Activated naive CD8-positive, alpha-beta T cell treated with anti-CD3 and anti-CD28 coated beads, Interleukin-2, amount 50 U/mL, for 16 hours (primary cell): ENCODE results near the gene DOCK4.

Source experiments
- DNase-seq: peaks from one replicate; pipeline ENCODE4 v3.0.0-alpha.2; 2020; ENCODE audit warnings: low read depth, low spot score

Gene DOCK4

DNA sequence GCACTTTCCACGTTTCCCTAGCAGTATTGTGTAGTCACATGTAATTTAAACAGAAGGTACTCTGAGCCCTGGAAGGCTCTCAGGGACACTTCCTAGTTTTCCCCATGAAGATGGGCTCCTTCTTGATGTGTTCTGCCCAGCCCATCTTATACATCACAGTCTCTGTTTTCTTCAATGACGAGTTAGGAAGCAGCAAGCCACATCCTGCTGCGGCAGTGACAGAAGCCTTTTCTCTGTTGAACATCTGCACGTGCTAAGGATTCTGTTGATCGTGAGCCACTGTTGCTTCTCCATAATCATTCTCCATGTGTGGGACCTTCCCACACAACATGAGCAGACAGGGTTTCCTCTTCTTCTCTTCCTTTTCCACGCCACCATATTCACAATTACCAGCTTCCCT lies 346.0 kb downstream of the DOCK4 start:
- no peak for DNase-seq

DNA sequence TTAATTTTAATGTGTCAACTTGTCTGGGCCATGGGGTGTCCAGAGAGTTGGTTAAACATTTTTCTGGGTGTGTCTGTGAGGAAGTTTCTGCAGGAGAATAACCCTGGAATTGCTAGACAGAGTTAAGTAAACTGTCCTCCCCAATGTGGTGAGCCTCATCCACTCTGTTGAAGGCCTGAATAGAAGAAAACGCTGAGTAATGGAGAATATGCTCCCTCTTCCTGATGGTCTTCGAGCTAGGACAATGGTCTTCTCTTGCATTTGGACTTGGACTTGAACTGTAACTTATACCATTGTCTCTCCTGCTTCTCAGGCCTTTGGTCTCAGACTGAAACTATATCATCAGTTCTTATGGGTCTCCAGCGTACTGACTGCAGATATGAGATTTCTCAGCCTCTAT lies 347.9 kb downstream of the DOCK4 start:
- DNase-seq: no peak

DNA sequence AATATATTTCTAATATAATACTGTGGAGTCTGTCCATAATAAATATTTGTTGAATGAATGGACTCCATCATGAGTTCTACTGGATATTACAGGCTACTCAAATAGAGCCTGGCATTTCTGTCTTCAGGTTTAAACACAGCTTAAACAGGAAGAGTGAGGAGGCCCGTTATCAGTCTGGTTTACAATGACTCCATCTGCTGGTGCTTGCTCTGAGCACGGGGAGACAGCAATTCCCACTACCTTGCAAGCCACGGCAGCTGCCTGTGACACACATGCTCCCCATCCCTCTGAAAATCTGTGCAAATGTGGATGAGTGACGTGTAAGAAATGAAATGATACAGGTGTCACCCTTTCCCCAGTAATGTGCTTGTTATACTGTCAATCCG lies 350.4 kb downstream of the DOCK4 start:
- DNase-seq: no peak

DNA sequence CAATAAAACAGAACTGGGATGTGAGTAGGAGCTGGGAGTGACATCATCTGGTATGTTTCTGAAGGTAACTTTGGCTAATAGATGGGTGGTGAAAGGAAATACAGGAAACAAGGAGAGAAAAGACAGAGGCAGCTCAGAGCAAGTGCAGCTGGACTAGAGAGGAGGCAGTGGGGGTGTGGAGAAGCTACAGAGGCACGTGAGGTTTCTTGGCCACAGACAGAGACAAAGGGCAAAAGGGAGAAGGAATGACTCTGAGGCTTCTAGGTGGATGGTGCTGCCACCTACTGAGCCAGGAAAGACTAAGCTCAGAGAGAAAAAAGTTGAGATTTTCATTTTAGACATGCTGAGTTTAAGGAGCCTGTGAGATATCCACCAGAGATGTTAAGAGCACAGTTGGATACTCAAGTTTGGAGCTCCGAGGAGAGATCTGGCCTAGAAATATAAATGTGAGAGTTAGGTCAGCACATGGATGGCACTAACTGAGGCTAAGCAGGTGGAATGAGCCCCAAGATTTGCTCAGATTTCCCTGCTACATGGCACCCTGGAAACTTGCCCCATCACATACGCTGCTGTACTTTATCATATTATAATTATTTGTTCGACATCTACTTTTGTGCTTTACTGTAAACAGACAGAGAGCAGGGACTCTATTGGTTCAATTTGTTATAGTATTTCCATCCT lies 350.9 kb downstream of the DOCK4 start:
- no peak for DNase-seq

DNA sequence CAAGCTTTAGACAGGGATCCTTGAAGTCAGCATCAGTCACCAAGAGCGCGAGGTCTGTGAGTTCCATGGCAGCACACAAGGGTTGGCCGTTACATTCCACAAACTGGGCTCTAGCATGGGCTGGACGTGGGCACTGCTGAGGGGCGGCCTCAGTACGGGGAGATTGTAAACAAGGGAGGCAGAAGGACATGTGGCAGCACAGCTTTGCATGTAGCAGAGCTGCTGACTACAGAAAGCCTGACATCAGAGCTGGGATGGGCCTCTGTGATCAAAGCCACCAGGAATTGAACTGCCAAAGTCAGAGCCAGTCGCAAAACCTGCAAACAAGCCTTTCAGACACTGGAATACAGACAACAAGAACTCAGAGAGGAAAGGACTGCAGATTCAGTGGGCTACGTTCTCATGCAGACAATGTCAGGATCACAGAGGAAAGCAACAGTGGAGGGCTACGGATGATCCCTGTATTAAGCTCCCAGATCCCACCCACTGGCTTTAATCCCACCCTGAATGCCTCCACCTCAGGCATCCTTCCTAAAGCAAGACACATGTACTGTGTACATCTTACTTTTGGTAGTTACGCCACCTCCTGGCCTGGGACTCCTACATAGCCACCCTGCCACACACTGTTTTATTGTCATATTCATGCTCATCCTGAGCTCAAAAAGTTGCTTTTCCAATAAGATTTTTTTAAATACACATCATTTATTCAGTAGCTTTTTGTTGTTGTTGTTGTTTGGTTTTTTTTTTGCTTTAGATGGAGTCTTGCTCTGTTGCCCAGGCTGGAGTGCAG lies 352.8 kb downstream of the DOCK4 start:
- no peak for DNase-seq

DNA sequence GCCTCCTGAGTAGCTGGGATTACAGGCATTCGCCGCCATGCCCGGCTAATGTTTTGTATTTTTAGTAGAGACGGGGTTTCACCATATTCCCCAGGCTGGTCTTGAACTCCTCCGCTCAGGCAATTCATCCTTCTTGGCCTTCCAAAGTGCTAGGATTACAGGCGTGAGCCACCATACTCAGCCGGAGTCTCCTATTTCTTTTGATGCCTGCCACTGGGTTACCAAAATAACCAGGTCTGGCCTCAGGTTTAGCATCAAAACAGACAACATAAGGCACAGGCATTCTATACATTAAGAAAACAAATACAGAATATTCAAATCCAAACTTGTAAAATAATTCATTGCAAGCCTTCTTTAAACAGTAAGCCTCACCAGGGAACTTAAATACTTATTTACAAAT lies 354.1 kb downstream of the DOCK4 start:
- DNase-seq: no peak

DNA sequence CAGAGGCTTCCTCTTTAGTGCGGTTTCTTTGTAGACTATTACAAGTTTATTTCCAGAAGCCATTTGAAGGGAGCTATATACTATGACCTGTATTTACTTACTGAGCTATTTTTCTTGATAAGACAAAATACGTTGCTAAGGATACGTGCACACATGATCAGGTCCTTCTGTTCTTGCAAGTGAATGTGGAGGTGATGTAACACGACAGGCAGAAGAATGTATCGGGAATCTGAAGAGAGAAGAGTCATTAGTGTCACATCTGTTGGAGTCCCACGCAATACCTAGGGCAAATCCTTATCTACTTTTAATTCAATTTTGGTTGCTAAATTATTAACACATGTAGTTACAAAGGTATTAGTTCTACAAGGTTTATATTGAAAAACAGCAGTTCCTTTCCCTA lies 359.3 kb downstream of the DOCK4 start:
- DNase-seq: no peak

DNA sequence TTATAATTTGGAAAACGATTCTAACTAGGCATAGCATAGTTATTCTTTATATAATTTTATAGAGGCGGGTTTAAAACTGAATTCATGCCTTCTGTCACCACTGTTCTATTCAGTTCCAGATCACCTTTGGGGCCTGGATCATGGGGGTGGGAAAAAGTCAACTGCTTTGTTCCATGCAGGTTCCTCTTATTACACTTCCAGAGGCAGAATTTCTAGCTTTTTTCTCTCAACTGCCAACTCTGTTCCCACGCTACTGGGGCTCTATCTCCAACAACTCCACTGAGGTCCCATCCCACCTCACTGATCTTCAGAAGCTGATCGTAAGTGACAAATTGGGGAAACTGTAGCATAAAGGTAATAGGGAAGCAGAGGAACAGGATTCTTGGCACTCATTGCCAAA lies 360.3 kb downstream of the DOCK4 start:
- DNase-seq: no peak

DNA sequence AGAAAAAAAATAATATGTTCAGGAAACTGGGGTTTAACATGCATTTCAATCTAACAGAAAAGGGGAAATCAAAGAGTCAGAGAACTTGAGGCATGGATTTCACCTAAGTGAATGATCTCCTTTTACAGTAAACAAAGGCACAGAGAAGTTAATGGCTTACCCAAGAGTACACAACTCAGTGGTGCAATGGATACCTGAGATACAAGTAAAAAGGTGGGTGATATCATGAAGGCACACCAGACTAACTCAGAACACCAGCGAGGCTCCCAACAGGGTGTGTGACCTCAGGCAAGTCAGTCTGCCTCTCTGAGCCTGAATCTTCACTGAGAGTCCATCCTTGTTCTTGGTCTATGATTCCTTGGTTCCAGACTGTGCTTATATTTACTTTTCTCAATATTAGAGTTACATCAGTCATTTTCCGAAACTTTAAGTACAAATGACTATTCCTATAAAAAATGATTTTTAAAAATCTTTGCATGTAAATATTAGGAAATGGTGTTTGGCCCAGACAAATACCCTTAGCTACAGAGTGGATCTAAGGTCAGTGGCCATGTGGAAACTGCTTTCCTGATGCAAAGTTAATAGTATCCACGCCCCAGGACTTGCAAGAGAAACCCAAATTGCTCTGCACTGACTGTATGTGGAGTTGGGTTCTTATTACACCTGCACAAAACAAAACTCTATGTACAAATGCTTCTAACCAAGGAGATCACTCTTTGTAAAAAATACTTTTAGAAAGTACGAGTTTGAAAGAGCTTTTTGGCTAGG lies 361.1 kb downstream of the DOCK4 start:
- DNase-seq: no peak

DNA sequence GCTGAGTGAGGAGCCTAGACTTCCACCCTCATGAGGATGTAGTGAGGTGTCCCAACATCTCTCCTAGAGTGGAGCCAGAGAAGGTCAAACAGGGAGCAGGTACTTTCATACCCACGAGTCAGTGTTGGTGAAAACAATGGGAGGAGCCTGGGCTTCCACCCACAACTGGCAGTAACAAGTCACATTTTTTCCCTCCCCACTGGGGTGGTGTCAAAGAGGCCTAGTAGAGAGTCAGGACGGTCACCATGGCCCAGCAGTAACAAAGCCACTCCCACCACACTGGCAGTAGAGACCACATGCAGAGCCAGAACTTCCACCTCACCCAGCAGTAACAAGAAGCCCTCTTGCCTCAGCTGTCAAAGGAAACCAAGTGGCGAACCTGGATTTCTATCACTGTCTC lies 363.7 kb downstream of the DOCK4 start:
- no peak for DNase-seq

DNA sequence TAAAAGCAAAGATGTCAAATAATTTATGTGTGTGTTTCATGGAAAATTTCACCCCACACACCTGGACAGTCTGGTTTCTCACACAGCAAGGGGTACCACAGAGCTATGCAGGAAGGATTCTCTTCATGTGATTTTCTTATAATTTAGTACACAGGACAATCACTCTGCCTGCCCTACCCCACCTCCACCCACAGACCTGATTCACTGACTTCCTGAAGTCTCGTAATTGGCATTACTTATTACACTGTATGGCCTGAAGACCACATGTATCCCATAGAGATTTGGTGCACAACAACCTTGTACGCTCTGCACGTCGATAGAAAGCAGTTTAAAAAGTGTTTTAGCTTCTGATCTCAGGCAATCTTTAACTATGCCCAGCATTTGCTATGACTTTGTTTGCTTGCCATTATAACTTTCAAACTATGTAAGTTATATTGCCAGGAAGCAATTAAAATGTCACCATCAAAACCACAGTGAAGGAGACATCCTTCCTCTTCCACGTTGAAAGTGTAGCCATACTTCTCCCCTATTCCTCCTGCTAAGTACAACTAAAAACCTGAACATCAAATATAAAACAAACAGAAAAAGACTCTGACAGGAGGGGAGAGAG lies 364.5 kb downstream of the DOCK4 start:
- no peak for DNase-seq

DNA sequence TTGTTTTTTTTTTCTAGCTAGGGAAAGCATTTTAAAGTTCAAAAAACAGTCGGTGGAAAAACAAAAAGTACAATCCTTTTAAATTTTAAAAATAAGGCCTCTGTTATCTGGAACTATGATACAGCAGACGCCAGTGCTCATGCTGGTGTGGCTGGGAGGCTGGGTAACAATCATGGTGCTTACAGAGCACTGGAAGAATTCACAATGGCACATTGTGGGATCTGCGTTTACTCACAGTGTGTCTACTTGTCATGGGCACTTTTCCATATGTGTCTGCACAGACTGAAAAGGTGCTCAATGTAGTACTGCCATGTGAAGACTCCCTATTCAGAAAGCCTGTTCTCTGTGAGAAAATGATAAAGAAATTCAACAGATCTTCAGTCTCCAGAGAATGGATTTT lies 365.7 kb downstream of the DOCK4 start:
- DNase-seq: no peak

DNA sequence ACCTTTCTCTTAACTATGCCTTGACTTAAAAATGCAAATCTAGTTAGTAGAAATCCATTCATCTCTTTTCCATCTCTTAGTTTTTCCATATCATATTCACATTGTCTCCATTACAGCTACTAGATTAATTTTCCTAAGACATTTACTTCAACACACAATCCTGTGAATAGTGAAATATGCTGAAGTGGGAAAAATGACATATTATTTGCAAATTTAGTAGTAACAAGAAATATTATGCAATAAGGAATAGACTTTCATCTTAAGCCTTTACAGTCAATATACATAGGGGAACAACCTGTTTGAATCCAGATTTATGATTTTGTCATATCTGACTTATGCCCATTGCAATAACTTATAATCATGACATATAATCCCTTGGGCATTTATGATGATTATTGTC lies 366.9 kb downstream of the DOCK4 start:
- no peak for DNase-seq

DNA sequence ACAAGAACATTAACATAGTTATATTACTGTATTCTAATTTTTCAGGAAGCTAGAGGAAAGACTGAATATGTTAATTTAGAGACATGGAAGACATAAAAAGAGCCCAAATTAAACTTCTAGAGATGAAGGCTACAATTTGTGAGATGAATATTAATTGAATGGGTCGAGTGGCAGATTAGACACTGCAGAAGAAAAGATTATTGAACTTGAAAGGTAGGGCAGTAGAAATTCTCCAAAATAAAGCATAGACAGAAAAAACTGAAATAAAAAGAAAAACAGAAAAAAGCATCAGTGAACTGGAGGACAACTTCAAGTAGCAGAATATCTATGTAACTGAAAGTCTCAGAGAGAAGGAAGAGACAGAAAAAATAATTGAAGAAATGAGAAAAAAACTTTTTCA lies 369.6 kb downstream of the DOCK4 start:
- no peak for DNase-seq

DNA sequence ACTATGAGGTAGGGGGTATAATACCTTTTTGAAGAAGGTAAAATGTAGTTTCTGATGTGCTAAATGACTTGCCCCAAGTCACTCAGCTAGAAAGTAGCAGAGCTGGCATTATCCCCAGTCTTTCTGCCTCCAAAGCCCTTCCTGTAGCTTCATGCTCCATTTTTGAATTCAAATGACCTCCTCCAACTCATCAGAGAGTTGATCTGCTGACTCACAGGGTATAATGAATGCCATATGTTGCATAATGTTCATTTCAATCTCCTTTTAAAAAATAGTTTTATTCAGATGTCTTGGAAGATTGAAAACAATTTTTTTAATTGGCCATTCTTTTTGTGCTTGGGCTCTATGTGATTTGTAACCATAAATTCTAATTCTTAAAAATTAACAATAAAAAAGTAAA lies 371.1 kb downstream of the DOCK4 start:
- no peak for DNase-seq

DNA sequence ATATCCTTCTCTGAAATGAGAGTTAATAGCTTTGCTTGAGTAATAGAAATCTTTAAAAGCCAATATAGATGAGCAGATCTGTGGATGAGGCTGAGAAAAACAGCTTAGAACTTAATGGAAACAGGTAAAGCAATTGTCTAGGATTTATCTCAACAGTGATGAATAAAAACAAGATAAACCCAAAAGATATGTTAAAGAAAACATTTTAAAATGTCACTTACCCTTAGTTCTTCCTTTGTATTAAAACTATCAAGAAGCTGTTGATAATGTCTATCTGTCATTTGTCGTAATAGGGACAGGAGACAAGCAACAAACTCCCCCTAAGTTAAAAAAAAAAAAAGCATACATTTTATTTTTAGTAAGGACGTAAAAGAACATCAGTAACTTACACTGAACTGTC lies 371.8 kb downstream of the DOCK4 start:
- no peak for DNase-seq

DNA sequence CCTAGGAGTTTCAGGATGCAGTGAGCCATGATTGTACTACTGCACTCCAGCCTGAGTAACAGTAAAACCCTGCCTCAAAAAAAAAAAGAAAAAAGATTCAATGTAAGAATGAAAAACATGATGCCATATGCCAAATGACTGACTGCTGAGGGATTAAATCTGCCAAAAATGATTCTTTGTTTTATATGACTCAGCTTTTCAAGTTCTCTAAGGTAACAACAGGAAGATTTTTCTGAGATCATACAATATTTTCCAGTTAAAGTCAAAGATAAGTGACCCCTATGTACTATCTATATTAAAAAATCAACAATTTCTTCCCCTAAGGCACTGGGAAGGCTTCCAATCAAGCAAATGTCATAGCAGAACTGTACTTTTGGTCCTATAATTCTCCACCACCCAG lies 372.7 kb downstream of the DOCK4 start:
- no peak for DNase-seq

DNA sequence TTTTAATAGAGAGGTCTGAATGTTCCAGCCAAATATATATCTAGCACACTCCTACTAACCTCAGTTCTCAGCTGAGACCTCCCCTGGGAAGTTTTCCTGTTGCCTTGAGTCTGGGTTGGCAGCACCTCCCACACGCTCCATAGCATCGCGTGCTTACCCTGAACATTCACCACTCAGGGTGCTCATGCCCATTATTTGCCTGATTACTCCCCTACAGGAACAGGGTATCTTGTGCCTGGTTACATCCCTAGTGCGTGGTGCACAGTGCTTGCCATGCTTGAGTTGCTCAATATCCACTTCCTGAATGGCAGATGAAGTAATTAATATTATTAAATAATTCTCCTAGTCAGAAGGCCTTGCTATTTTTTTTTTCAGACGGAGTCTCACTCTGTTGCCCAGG lies 374.0 kb downstream of the DOCK4 start:
- DNase-seq: no peak

DNA sequence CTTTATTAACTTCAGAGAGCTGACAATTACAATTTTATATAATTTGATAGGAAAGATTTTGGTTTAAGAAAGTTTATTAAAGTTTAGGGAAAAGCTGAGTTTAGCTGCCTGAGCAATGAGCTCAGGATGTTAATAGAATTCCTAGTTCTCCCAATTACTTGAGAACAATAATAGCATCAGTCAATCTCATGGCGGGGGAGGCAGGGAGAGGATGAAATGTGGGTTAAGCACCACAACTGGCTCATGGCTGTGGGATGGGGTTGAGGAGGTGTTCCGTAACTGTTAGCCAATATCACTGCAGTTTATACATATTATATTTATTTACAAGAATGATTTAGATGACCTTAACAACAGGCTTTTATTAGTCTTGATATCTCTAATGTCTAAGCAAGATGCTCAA lies 377.0 kb downstream of the DOCK4 start:
- DNase-seq: no peak

DNA sequence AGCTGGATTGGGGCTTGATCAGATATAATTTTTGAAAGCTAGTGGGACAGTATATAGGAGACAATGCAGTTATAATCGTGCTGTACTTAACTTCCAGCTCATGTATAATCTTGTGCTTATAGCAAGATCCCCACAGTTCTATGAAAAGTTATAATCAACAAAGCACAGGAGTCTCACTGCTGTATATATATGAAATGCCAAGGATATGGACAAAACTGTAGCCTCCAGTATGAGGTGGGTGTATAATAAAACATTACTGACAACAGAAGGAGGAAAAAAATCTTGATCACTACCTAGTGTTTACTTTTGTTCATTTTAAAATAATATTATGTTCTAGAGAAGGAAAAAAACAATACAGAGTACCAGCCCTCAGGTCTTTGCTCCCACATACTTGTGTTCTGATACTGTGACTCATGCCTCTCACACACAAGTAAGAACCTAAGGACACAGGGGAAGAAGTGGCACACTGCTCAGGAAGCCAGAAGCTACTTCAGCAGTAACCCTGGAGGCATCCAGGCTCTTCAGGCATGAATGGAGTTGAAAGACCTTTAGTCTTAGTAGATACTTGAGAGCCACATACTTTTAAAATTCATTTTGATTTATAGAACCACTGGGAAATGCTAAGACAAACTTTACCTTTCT lies 378.2 kb downstream of the DOCK4 start:
- no peak for DNase-seq

DNA sequence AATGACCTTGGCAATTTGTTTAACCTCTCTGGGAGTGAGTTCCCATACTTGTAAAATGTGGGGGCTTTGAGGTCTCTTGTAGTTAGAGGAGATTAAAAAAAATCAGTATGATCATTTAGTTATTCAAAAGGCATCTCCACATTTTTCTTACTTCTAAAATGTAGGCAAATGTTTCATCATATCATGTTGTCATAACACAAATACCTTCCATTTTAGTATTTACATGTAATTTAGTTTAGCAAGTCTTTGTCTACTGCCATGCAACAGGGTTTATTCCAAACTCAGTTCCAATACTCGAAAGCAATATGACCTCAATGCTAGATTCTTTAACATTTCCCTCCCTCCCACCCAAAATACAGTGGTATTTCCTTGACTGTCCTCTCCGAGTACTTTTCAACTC lies 381.2 kb downstream of the DOCK4 start:
- no peak for DNase-seq

DNA sequence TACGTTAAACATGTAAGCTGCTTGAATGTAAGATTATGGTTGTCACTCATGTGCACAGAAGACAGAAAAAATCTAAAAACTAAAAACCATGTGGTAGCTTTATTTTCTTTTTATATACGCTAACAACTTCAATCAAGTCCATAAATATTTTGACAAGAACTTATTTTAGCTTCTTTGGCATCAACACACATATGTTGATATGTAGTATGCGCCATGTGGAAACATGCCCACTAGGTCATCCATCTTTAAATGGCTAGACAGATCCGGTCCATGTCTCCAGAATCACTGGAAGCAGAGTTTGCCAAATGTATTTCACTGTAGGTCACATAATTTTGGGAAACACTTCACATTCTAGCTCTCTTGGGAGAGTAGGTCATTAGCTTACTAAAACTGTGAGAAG lies 382.4 kb downstream of the DOCK4 start:
- no peak for DNase-seq
